GM12875 (cell line): ENCODE results near the gene NDUFS2.

Source experiments
- H3K4me3 ChIP-seq: one replicate; pipeline ENCODE4 v1.5.1; 2011; ENCODE audit warnings: low read depth, low read length, control low read depth
- TF ChIP-seq, protein P1 (sequence below): IDR thresholded peaks from 2 replicates; pipeline ENCODE4 v1.5.1; 2011; ENCODE audit warnings: low read depth, mild to moderate bottlenecking, control low read depth, inconsistent platforms, low read length, moderate library complexity, borderline replicate concordance; ENCODE audit not compliant: insufficient read depth

The NDUFS2 gene

GRCh38 chr1:161172776-161173376 lies 29.3 kb upstream of the NDUFS2 start:
- H3K4me3 ChIP-seq: no peak overlapping the region
- TF ChIP-seq, protein P1, sequence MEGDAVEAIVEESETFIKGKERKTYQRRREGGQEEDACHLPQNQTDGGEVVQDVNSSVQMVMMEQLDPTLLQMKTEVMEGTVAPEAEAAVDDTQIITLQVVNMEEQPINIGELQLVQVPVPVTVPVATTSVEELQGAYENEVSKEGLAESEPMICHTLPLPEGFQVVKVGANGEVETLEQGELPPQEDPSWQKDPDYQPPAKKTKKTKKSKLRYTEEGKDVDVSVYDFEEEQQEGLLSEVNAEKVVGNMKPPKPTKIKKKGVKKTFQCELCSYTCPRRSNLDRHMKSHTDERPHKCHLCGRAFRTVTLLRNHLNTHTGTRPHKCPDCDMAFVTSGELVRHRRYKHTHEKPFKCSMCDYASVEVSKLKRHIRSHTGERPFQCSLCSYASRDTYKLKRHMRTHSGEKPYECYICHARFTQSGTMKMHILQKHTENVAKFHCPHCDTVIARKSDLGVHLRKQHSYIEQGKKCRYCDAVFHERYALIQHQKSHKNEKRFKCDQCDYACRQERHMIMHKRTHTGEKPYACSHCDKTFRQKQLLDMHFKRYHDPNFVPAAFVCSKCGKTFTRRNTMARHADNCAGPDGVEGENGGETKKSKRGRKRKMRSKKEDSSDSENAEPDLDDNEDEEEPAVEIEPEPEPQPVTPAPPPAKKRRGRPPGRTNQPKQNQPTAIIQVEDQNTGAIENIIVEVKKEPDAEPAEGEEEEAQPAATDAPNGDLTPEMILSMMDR: no peak

GRCh38 chr1:161173711-161174110 lies 28.5 kb upstream of the NDUFS2 start:
- TF ChIP-seq, protein P1: no peak
- H3K4me3 ChIP-seq: no peak overlapping the region

GRCh38 chr1:161174911-161175310 lies 27.3 kb upstream of the NDUFS2 start:
- no peak overlapping the region for H3K4me3 ChIP-seq
- TF ChIP-seq, protein P1: no peak

DNA sequence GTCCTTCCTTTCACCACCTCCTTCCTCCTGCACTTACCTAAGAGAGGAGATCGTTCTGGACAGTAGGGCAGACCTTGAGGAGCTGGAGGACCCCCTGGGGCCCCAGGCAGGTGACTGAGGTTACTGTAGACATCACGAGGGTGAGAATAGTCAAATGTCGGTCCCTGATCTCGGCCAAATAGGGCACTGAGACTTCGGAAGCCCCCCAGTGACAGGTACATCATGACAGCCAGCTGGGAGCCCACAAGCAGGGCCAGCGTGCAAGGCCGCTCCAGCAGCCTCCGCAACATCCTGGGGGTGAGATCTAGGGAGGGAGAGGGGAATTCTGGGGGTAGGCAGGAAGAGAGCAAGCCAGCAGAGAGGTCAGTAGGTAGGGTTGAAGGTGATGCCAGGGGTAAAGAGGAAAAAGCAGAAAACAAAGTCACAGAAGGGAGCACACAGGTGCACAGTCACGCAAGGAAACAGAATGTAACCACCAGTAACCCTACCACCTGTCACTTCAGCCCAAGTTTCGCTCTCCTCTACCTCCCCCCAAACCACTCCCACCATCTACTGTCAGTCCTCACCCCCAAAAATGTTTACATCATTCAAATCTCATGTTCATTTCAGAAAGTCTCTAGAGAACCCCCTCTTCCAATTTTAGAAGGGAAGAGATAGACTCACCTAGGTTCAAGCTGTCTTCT lies 26.3 kb upstream of the NDUFS2 start:
- H3K4me3 ChIP-seq: no peak overlapping the region

DNA sequence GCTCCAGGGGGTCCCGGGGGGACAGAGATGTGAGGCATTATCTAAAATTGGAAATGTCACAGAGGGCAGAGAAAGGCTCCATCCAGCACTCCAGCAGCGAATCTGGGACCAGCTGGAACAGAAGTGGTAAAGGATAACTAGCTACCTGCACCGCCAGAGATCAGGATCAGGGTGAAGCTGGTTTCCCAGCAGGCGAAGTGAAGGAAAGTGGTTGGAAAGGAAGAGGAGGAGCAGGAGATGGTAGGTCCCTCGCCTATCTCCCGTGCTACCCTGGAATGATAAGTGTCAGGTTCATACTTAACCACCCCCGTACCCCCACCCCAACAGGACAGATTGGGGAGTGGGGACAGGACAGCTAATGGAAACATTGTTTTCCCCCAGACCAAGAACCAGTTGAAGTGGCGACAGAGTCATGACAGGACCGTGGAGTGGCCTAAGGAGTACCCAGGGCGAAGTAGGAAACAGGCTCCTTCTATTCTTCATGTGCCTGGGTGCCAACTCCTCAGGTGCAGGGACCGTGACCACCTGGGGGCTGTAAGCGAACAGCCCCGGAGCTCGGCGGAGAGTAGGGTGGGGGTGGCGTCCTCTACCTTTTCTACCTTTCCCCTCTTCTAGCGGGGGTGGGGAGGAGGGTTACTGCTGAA lies 25.6 kb upstream of the NDUFS2 start:
- peak overlapping the region; percentile 60 for H3K4me3 ChIP-seq
- TF ChIP-seq, protein P1: no peak

More for the DNA sequence above, 26.3 kb upstream of the NDUFS2 start:
- TF ChIP-seq, protein P1: no peak

GRCh38 chr1:161177112-161177935 lies 24.8 kb upstream of the NDUFS2 start, which contains the start of gene B4GALT3:
B4GALT3 (minus strand) TSS chr1:161177507; CDS start chr1:161176060, 1,447 bp downstream.
- TF ChIP-seq, protein P1: 0 out of 2 replicates have a peak, but pooled peaks have one; percentile 3
- H3K4me3 ChIP-seq: peak within 1 kb of the TSS; percentile 60
